SK-N-SH (cell line): ENCODE data around the gene CDH4.

Experiments used
- CHD2 ChIP-seq: fragments of 150-350 bp; IDR thresholded peaks from 2 replicates; pipeline ENCODE4 v1.6.1; 2018; ENCODE audit warnings: low read length; ENCODE audit not compliant: partially characterized antibody
- EP300 ChIP-seq, 2 experiments: IDR thresholded peaks; 2 replicates each; pipeline versions ENCODE4 v1.4.0 to v1.6.1; 2012; ENCODE audit warnings: borderline replicate concordance in 1 of 2, low read depth in 1 of 2, low read length in 1 of 2
- EZH2phosphoT487 ChIP-seq: fragments of 200-600 bp; sonication (generic); IDR thresholded peaks from 2 replicates; pipeline ENCODE4 v1.6.1; 2017; ENCODE audit warnings: low read depth, mixed run types, mild to moderate bottlenecking, antibody characterized with exemption, moderate library complexity, borderline replicate concordance
- FOXM1 ChIP-seq: IDR thresholded peaks from 2 replicates; pipeline ENCODE4 v1.4.0; 2012; ENCODE audit warnings: low read depth, mild to moderate bottlenecking
- MXI1 ChIP-seq: IDR thresholded peaks from 2 replicates; pipeline ENCODE4 v1.6.1; 2012; ENCODE audit warnings: mild to moderate bottlenecking, low read depth, low read length, improper control_type of control experiment
- YY1 ChIP-seq: IDR thresholded peaks from 2 replicates; pipeline ENCODE4 v1.4.0; 2012; ENCODE audit warnings: low read depth, mild to moderate bottlenecking
- TF ChIP-seq, protein P1 (sequence below): fragments of 200-600 bp; sonication (generic); IDR thresholded peaks from 2 replicates; pipeline ENCODE4 v1.6.1; 2017; ENCODE audit warnings: antibody characterized with exemption, mild to moderate bottlenecking, moderate library complexity
- TF ChIP-seq, protein P2 (sequence below): fragments of 150-350 bp; IDR thresholded peaks from 2 replicates; pipeline ENCODE4 v1.6.1; 2017; ENCODE audit warnings: antibody characterized with exemption, low read length, low read depth, borderline replicate concordance

DNA sequence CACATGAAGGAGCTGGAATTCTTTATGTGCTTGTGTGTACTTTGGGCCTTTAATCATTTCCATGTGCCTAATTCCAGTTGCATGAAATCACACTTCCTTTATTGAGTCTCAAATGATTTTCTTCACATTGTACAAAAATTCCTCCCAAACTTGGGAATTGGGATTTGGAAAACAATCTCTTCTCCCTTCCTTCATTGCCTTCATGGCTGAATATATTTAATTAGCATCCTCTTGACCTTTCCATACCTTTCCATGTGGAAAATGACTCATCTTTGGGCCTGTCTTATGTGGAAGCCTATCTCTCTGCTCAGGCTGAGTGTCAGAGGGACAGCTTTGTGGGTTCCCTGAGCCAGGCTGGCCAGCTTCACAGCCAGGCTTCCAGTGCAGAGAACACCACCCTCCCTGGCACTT is 33.0 kb upstream of the CDH4 start:
- TF ChIP-seq, protein P1, sequence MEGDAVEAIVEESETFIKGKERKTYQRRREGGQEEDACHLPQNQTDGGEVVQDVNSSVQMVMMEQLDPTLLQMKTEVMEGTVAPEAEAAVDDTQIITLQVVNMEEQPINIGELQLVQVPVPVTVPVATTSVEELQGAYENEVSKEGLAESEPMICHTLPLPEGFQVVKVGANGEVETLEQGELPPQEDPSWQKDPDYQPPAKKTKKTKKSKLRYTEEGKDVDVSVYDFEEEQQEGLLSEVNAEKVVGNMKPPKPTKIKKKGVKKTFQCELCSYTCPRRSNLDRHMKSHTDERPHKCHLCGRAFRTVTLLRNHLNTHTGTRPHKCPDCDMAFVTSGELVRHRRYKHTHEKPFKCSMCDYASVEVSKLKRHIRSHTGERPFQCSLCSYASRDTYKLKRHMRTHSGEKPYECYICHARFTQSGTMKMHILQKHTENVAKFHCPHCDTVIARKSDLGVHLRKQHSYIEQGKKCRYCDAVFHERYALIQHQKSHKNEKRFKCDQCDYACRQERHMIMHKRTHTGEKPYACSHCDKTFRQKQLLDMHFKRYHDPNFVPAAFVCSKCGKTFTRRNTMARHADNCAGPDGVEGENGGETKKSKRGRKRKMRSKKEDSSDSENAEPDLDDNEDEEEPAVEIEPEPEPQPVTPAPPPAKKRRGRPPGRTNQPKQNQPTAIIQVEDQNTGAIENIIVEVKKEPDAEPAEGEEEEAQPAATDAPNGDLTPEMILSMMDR, result no peak
- TF ChIP-seq MXI1 (no peak), FOXM1 (no peak), EZH2phosphoT487 (no peak), EP300 (IDR thresholded peaks at IDR 0.05; ENCODE audit: borderline replicate concordance in 1 of 2, low read depth in 1 of 2, low read length in 1 of 2) (no peak), CHD2 (no peak), YY1 (no peak)
- TF ChIP-seq, protein P2, sequence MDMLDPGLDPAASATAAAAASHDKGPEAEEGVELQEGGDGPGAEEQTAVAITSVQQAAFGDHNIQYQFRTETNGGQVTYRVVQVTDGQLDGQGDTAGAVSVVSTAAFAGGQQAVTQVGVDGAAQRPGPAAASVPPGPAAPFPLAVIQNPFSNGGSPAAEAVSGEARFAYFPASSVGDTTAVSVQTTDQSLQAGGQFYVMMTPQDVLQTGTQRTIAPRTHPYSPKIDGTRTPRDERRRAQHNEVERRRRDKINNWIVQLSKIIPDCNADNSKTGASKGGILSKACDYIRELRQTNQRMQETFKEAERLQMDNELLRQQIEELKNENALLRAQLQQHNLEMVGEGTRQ, result no peak
